Activated CD4-positive, CD25-positive, alpha-beta regulatory T cell (primary cell): ENCODE results near the gene NCBP3.
"Not testable (repeated sequence)": the region's sequence is repeated elsewhere in the genome, so short reads cannot be mapped to it uniquely, and the experiment has no call there.

Experiments used
- DNase-seq, 4 experiments: peaks; one replicate each; lab custom pipeline; 2025; lab: John Stamatoyannopoulos, UW

Gene NCBP3

GRCh38 chr17:3879591-3880417 is 33.8 kb upstream of the NCBP3 start:
- no peak for DNase-seq

- DNase-seq: no peak
Observed at GRCh38 chr17:3879186-3879585, 33.1 kb upstream of the NCBP3 start.

GRCh38 chr17:3877220-3877619 is 31.2 kb upstream of the NCBP3 start:
- DNase-seq: no peak

- no peak for DNase-seq
Observed at GRCh38 chr17:3875317-3875716, 29.3 kb upstream of the NCBP3 start.

GRCh38 chr17:3873862-3874261 is 27.8 kb upstream of the NCBP3 start:
- DNase-seq: no peak

GRCh38 chr17:3870871-3871306 is 24.8 kb upstream of the NCBP3 start:
- DNase-seq: no peak

- no peak for DNase-seq
Observed at GRCh38 chr17:3867606-3868005, 21.6 kb upstream of the NCBP3 start.

- DNase-seq: no peak
Observed at GRCh38 chr17:3867106-3867505, 21.1 kb upstream of the NCBP3 start.

- no peak for DNase-seq
Observed at GRCh38 chr17:3866276-3866675, 20.2 kb upstream of the NCBP3 start.

GRCh38 chr17:3865176-3865575 is 19.1 kb upstream of the NCBP3 start:
- no peak for DNase-seq

GRCh38 chr17:3864534-3864933 is 18.5 kb upstream of the NCBP3 start:
- DNase-seq: no peak

GRCh38 chr17:3861761-3862681 is 16.0 kb upstream of the NCBP3 start:
- DNase-seq: no peak

- DNase-seq: no peak
Observed at GRCh38 chr17:3860939-3861700, 15.1 kb upstream of the NCBP3 start.

GRCh38 chr17:3859940-3860339 is 13.9 kb upstream of the NCBP3 start:
- no peak for DNase-seq

- DNase-seq: no peak
Observed at GRCh38 chr17:3857261-3858105, 11.4 kb upstream of the NCBP3 start.

GRCh38 chr17:3854204-3854603 is 8.2 kb upstream of the NCBP3 start:
- DNase-seq: not testable (repeated sequence)

GRCh38 chr17:3852561-3852960 is 6.5 kb upstream of the NCBP3 start:
- no peak for DNase-seq

GRCh38 chr17:3851461-3852100 is 5.5 kb upstream of the NCBP3 start:
- DNase-seq: no peak

GRCh38 chr17:3848229-3848835 is 2.3 kb upstream of the NCBP3 start:
- no peak for DNase-seq

- DNase-seq: no peak
Observed at GRCh38 chr17:3847165-3847670, 1.2 kb upstream of the NCBP3 start.
